Upper lobe of left lung (tissue), 6 donors: ENCODE results near the gene MDK. TPM values are rescaled to one million over a fixed set of nuclear protein-coding genes. Genes with fewer than 3 reads are reported as not detected.

Experiments used
- ATAC-seq, 2 donors: fragments of 200-7000 bp; cut with Tn5 transposase; one replicate each; pipeline ENCODE4 v1.9.1; 2022; ENCODE audit warnings: mild to moderate bottlenecking in 2 of 2, moderate library complexity in 2 of 2; ENCODE audit not compliant: low FRiP score in 2 of 2
- DNase-seq, 2 donors: peaks; one replicate each; pipeline ENCODE4 v3.0.0-alpha.2; 2019 to 2020
- H3K27ac ChIP-seq, 4 donors: fragments of 200-600 bp; sonication (generic); one replicate each; pipeline ENCODE4 v1.5.1; 2016 to 2019
- H3K27me3 ChIP-seq, 4 donors: fragments of 200-600 bp; sonication (generic); one replicate each; pipeline ENCODE4 v1.5.1; 2017 to 2019
- H3K36me3 ChIP-seq, 4 donors: fragments of 200-600 bp; sonication (generic); one replicate each; pipeline ENCODE4 v1.5.1; 2016 to 2019
- H3K4me1 ChIP-seq, 4 donors: fragments of 200-600 bp; sonication (generic); one replicate each; pipeline ENCODE4 v1.5.1; 2018 to 2019
- H3K4me3 ChIP-seq, 4 donors: fragments of 200-600 bp; sonication (generic); one replicate each; pipeline ENCODE4 v1.5.1; 2017 to 2019; ENCODE audit warnings: mild to moderate bottlenecking in 2 of 4, moderate library complexity in 1 of 4
- H3K9me3 ChIP-seq, 4 donors: fragments of 200-600 bp; sonication (generic); one replicate each; pipeline ENCODE4 v1.5.1; 2018 to 2019
- EP300 ChIP-seq, 4 donors: sonication (generic); formaldehyde crosslinking; IDR thresholded peaks; one replicate each; pipeline ENCODE4 v1.5.1; 2017; ENCODE audit warnings: antibody characterized with exemption in 4 of 4, control low read depth in 2 of 4
- POLR2A ChIP-seq, 4 donors: fragments of 450-650 bp; IDR thresholded peaks; one replicate each; pipeline ENCODE4 v1.5.1; 2016 to 2017; ENCODE audit warnings: antibody characterized with exemption in 4 of 4, mild to moderate bottlenecking in 2 of 4
- POLR2AphosphoS5 ChIP-seq, 2 donors: sonication (generic); formaldehyde crosslinking; IDR thresholded peaks; one replicate each; pipeline ENCODE4 v1.5.1; 2017; ENCODE audit warnings: antibody characterized with exemption in 2 of 2
- WGBS, 2 donors: methylation state at CpG; one replicate each; pipeline ENCODE4 v1.1.5; 2017 to 2018; 5-methylcytosine and 5-hydroxymethylcytosine counted together
- total RNA-seq, 6 donors: library from RNA; depleted of rRNA in 4 of 6; stranded (reverse); fragments of >200 nt in 4 of 6; gene quantifications; one replicate each; pipeline versions ENCODE4 v1.1.0 to v1.2.1, GENCODE V29; 2016 to 2021
- TF ChIP-seq, protein P1 (sequence below), 6 experiments: fragments of 450-650 bp in 4 of 6; fragments of 200-600 bp in 2 of 6; sonication (generic) in 2 of 6; IDR thresholded peaks; one replicate each; pipeline ENCODE4 v1.5.1; 2016 to 2019; ENCODE audit warnings: antibody characterized with exemption in 6 of 6
- donor health status: DM: no; HTN: no; CAD: no; lungs with moderate emphysema.
- donor health status: DM: no; HTN: yes; CAD: no; lungs with severe emphysema.

MDK gene
- total RNA-seq, 6 donors from 2014 or later = 14.3 to 44.8 (median 34.1) TPM; not detected in 1

DNA sequence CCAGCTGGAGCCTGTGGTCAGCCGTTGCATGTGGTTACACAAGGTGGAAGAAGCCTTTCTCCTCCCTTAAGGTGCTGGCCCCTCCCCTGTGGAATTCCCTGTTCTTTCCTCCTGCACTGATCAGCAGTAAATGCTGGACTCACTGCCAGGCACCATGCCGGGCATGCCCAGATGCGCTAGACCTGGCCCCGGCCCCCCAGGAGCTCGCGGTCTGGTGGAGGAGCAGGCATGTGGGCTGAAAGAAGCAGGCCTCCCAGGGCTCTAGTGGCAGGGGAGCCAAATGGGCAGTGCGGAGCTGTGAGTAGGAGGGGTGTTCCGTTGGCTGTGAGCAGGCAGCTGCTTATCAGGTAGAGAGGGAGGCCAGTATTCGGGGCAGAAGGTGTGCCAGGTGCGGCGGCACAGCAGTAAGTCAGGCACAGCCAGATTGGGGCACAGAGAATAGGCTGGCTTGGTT lies 24.0 kb upstream of the MDK start:
- TF ChIP-seq POLR2AphosphoS5 (IDR thresholded peaks at IDR 0.05) (no peak), EP300 (IDR thresholded peaks at IDR 0.05) (no peak), POLR2A (IDR thresholded peaks at IDR 0.05) (no peak)
- TF ChIP-seq, protein P1, sequence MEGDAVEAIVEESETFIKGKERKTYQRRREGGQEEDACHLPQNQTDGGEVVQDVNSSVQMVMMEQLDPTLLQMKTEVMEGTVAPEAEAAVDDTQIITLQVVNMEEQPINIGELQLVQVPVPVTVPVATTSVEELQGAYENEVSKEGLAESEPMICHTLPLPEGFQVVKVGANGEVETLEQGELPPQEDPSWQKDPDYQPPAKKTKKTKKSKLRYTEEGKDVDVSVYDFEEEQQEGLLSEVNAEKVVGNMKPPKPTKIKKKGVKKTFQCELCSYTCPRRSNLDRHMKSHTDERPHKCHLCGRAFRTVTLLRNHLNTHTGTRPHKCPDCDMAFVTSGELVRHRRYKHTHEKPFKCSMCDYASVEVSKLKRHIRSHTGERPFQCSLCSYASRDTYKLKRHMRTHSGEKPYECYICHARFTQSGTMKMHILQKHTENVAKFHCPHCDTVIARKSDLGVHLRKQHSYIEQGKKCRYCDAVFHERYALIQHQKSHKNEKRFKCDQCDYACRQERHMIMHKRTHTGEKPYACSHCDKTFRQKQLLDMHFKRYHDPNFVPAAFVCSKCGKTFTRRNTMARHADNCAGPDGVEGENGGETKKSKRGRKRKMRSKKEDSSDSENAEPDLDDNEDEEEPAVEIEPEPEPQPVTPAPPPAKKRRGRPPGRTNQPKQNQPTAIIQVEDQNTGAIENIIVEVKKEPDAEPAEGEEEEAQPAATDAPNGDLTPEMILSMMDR (IDR thresholded peaks at IDR 0.05) = no peak
- peak overlapping the region in 3 of 4 donors; percentile 18 to 67 (median 35) for H3K27ac ChIP-seq
- DNase-seq (peak in 1 of 2 donors; percentile 55), ATAC-seq (no peak)
- H3K9me3 ChIP-seq = no peaks in the 10 kb centered on the region
- H3K4me1 ChIP-seq = peaks cover 34 to 66% (median 43%) of the 10 kb centered on the region in 4 donors
- H3K4me3 ChIP-seq = no peak overlapping the region
- H3K27me3 ChIP-seq = no peaks in the 10 kb centered on the region
- peaks cover 0 to 18% (median 6%) of the 10 kb centered on the region in 4 donors for H3K36me3 ChIP-seq
- WGBS, 2 donors = 84 to 100% methylated on average over 3 to 11 of the region's 11 CpGs

DNA sequence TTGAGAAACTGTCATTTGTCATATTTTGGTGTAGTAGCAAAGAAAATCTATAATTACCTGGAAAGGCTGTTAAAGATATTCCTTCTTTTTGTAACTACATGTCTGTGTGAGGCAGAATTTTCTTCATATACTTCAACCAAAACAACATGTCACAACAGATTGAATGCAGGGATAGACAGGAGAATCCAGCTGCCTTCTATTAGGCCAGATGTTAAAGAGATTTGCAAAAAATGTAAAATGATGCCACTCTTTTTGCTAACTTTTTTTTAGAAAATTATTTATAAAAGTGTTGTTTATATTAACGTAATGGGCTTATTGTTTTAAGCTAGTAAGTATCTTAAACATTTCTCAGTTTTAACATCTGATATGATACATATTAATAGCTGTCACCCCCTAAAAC lies 21.5 kb upstream of the MDK start:
- TF ChIP-seq, protein P1 (IDR thresholded peaks at IDR 0.05) = no peak
- TF ChIP-seq POLR2A (IDR thresholded peaks at IDR 0.05) (no peak), EP300 (IDR thresholded peaks at IDR 0.05) (no peak), POLR2AphosphoS5 (IDR thresholded peaks at IDR 0.05) (no peak)
- H3K4me1 ChIP-seq = peaks cover 37 to 75% (median 50%) of the 10 kb centered on the region in 4 donors
- H3K4me3 ChIP-seq = no peak overlapping the region
- no peaks in the 10 kb centered on the region for H3K27me3 ChIP-seq
- H3K36me3 ChIP-seq = peaks cover 0 to 11% (median 6%) of the 10 kb centered on the region in 4 donors
- H3K9me3 ChIP-seq = no peaks in the 10 kb centered on the region
- H3K27ac ChIP-seq = peak overlapping the region in 1 of 4 donors; percentile 87
- ATAC-seq (no peak), DNase-seq (no peak)
- WGBS, 2 donors = 55 to 76% methylated on average over 1 of the region's 1 CpG

DNA sequence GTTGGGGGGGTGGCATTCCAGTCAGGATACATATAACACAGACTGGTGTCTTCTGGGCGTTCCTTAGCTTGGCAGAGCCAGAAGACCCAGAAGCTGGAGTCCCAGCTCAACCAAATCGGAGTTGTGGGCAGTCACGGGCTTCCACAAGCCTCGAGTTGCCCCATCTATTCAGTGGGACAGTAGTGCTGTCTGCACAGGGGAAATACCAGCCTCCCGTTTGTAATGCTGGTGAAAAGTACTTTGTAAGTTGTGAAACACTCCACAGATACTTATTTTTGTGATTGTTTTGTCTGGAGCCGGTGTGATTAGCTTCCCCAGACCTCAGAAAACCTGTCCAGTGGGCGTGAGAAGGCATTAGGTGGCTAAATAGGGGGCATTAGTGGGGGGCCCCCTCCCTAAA lies 20.6 kb upstream of the MDK start:
- Histone ChIP-seq H3K9me3 (no peaks in the 10 kb centered on the region), H3K36me3 (peaks cover 0 to 6% (median 5%) of the 10 kb centered on the region in 4 donors), H3K27ac (peak overlapping the region; percentile 67 to 91 (median 83)), H3K4me3 (peak overlapping the region in 3 of 4 donors; percentile 6 to 43 (median 31)), H3K27me3 (no peaks in the 10 kb centered on the region), H3K4me1 (peaks cover 37 to 81% (median 50%) of the 10 kb centered on the region in 4 donors)
- DNase-seq (peak in 1 of 2 donors; percentile 42), ATAC-seq (peak in 1 of 2 donors; percentile 6)
- TF ChIP-seq POLR2A (IDR thresholded peaks at IDR 0.05) (no peak), POLR2AphosphoS5 (IDR thresholded peaks at IDR 0.05) (no peak), EP300 (IDR thresholded peaks at IDR 0.05) (no peak)
- TF ChIP-seq, protein P1 (IDR thresholded peaks at IDR 0.05) = no peak
- WGBS, 2 donors = 32 to 36% methylated on average over 4 to 7 of the region's 7 CpGs

DNA sequence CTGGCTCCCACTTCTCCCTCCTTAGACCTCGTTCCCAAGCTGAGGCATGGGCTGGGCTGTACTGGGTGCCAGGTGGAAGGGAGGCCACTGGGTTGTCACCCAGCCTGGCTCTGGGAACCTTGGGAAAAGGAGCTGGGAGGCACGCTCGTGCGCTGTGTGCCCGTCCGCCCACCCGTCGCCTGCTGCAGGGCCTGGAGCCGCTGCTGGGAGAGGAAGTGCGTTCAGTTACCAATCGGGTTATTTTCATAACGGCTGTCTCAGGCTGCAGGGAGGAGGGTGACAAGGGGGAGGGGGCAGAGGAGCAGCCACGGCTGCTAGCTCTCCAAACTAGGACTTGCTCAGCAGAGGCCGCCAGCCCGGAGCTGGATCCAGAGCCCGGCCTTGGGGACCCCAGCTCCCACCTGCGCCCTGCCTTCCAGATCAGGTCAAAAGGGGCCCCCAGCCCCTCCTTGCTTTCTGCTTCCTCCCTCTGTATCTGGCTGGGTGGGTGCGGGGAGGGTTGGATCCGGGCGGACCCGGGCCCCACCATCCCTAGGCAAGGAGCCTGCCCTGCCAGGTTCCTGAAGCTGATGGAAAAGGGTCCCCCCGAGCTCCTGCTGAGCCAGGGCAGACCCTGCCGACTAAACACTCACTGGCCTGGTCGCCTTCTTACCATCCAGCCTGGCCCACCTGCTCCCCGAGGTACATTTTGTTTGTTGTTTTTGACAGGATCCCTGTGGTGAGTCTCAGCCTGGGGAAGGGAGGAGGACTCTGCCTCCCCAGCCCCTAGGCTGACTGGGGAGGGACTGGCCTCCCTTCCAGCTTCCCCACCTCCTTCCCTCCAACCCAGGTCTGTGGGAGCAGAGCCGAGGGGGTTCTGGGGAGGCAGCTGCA lies 19.9 kb upstream of the MDK start:
- ATAC-seq (peak; percentile 74 to 83), DNase-seq (peak; percentile 71 to 88)
- Histone ChIP-seq H3K27ac (peak overlapping the region; percentile 67 to 91 (median 83)), H3K4me3 (peak overlapping the region in 3 of 4 donors; percentile 6 to 43 (median 31)), H3K9me3 (no peaks in the 10 kb centered on the region), H3K27me3 (no peaks in the 10 kb centered on the region), H3K4me1 (peaks cover 37 to 77% (median 51%) of the 10 kb centered on the region in 4 donors), H3K36me3 (peaks cover 0 to 5% (median 2%) of the 10 kb centered on the region in 4 donors)
- 21 to 35% methylated on average over 11 to 14 of the region's 26 CpGs for WGBS, 2 donors
- TF ChIP-seq, protein P1 (IDR thresholded peaks at IDR 0.05) = no peak
- TF ChIP-seq EP300 (IDR thresholded peaks at IDR 0.05) (no peak), POLR2AphosphoS5 (IDR thresholded peaks at IDR 0.05) (peak; percentile 10 to 43), POLR2A (IDR thresholded peaks at IDR 0.05) (peak in 3 of 4 donors; percentile 18 to 48 (median 34))
